Breast epithelium (tissue), 4 donors: ENCODE results near the gene DIP2A. TPM values are rescaled to one million over a fixed set of nuclear protein-coding genes. Genes with fewer than 3 reads are reported as not detected.
"Not testable (repeated sequence)": the region's sequence is repeated elsewhere in the genome, so short reads cannot be mapped to it uniquely, and the experiment has no call there.

Experiments
- DNase-seq, 2 donors: peaks; one replicate each; pipeline ENCODE4 v3.0.0-alpha.2; 2019; ENCODE audit warnings: low spot score in 2 of 2
- H3K27ac ChIP-seq, 2 donors: fragments of 200-600 bp; sonication (generic) in 1 of 2; one replicate each; pipeline ENCODE4 v1.5.1; 2016 to 2019; ENCODE audit warnings: mild to moderate bottlenecking in 1 of 2
- H3K27me3 ChIP-seq, 2 donors: fragments of 200-600 bp; sonication (generic) in 1 of 2; one replicate each; pipeline versions ENCODE4 v1.5.1 to v1.6.0; 2017 to 2019; ENCODE audit warnings: control low read depth in 1 of 2, mild to moderate bottlenecking in 1 of 2
- H3K36me3 ChIP-seq: fragments of 200-600 bp; one replicate; pipeline ENCODE4 v1.5.1; 2019
- H3K4me1 ChIP-seq, 2 donors: fragments of 200-600 bp; sonication (generic); one replicate each; pipeline ENCODE4 v1.5.1; 2016 to 2019; ENCODE audit warnings: control low read depth in 1 of 2
- H3K4me3 ChIP-seq, 3 donors: fragments of 200-600 bp; sonication (generic); 1 replicate in 2 of 3; 2 replicates in 1 of 3; pipeline ENCODE4 v1.5.1; 2016 to 2019; ENCODE audit warnings: mild to moderate bottlenecking in 3 of 3, moderate library complexity in 2 of 3
- H3K9me3 ChIP-seq, 2 donors: fragments of 200-600 bp; sonication (generic) in 1 of 2; one replicate each; pipeline ENCODE4 v1.5.1; 2016 to 2019; ENCODE audit warnings: control low read depth in 1 of 2
- CTCF ChIP-seq, 3 donors: fragments of 450-650 bp; IDR thresholded peaks; one replicate each; pipeline ENCODE4 v1.5.1; 2016 to 2017; ENCODE audit warnings: antibody characterized with exemption in 3 of 3, mild to moderate bottlenecking in 3 of 3, moderate library complexity in 3 of 3
- POLR2A ChIP-seq: fragments of 450-650 bp; IDR thresholded peaks from one replicate; pipeline ENCODE4 v1.6.1; 2016; ENCODE audit warnings: antibody characterized with exemption, mild to moderate bottlenecking, moderate library complexity
- POLR2AphosphoS5 ChIP-seq, 3 donors: sonication (generic); formaldehyde crosslinking; IDR thresholded peaks; one replicate each; pipeline ENCODE4 v1.6.1; 2017; ENCODE audit warnings: antibody characterized with exemption in 3 of 3
- intact Hi-C: fragments of 100-400 bp; cut with DNase I; formaldehyde crosslinking; loops from one replicate; pipeline ENCODE4 v1.15.1; 2023; ENCODE audit warnings: low total_unique reads
- total RNA-seq, 3 donors: library from RNA; depleted of rRNA; stranded (reverse); fragments of >200 nt; gene quantifications; one replicate each; pipeline ENCODE4 v1.1.0, GENCODE V29; 2016

DIP2A gene
- total RNA-seq, 3 donors from 2014 or later = 32.6 to 43.9 (median 42.0) TPM

GRCh38 chr21:46429754-46430681 is 28.7 kb upstream of the DIP2A start:
- Histone ChIP-seq H3K4me1 (no peaks in the 10 kb centered on the region), H3K27ac (no peak overlapping the region), H3K4me3 (no peak overlapping the region), H3K9me3 (no peaks in the 10 kb centered on the region), H3K36me3 (peaks cover 9% of the 10 kb centered on the region), H3K27me3 (no peaks in the 10 kb centered on the region)
- DNase-seq = no peak
- TF ChIP-seq CTCF (IDR thresholded peaks at IDR 0.05) (no peak), POLR2A (no peak), POLR2AphosphoS5 (IDR thresholded peaks at IDR 0.05) (no peak)
- intact Hi-C loops = no loop called here

- intact Hi-C loops = no loop called here
- Histone ChIP-seq H3K36me3 (peaks cover 9% of the 10 kb centered on the region), H3K4me1 (no peaks in the 10 kb centered on the region), H3K27me3 (no peaks in the 10 kb centered on the region), H3K27ac (no peak overlapping the region), H3K4me3 (no peak overlapping the region), H3K9me3 (no peaks in the 10 kb centered on the region)
- TF ChIP-seq POLR2AphosphoS5 (IDR thresholded peaks at IDR 0.05) = no peak
- no peak for TF ChIP-seq POLR2A
- no peak for TF ChIP-seq CTCF (IDR thresholded peaks at IDR 0.05)
- no peak for DNase-seq
Measured at GRCh38 chr21:46431448-46431847, 27.2 kb upstream of the DIP2A start.

GRCh38 chr21:46431884-46432488 is 26.7 kb upstream of the DIP2A start:
- intact Hi-C loops = no loop called here
- Histone ChIP-seq H3K36me3 (peaks cover 9% of the 10 kb centered on the region), H3K27me3 (no peaks in the 10 kb centered on the region), H3K4me1 (no peaks in the 10 kb centered on the region), H3K4me3 (no peak overlapping the region), H3K9me3 (no peaks in the 10 kb centered on the region), H3K27ac (no peak overlapping the region)
- no peak for TF ChIP-seq POLR2AphosphoS5 (IDR thresholded peaks at IDR 0.05)
- no peak for TF ChIP-seq POLR2A
- TF ChIP-seq CTCF (IDR thresholded peaks at IDR 0.05) = no peak
- DNase-seq = no peak

GRCh38 chr21:46433116-46433515 is 25.6 kb upstream of the DIP2A start:
- DNase-seq, H3K4me1 ChIP-seq, H3K36me3 ChIP-seq, H3K27me3 ChIP-seq, intact Hi-C loops, H3K9me3 ChIP-seq, H3K4me3 ChIP-seq, H3K27ac ChIP-seq: not testable (repeated sequence)

- H3K36me3 ChIP-seq = peaks cover 9% of the 10 kb centered on the region
- H3K9me3 ChIP-seq = no peaks in the 10 kb centered on the region
- no peaks in the 10 kb centered on the region for H3K4me1 ChIP-seq
- H3K27ac ChIP-seq = no peak overlapping the region
- DNase-seq = no peak
- intact Hi-C loops = no loop called here
- TF ChIP-seq POLR2A (no peak), CTCF (IDR thresholded peaks at IDR 0.05) (no peak), POLR2AphosphoS5 (IDR thresholded peaks at IDR 0.05) (no peak)
- H3K27me3 ChIP-seq = no peaks in the 10 kb centered on the region
- no peak overlapping the region for H3K4me3 ChIP-seq
Measured at GRCh38 chr21:46434322-46434958, 24.3 kb upstream of the DIP2A start.
